Measurements from ENCODE around the gene HDAC4.

HDAC4 gene

DNA sequence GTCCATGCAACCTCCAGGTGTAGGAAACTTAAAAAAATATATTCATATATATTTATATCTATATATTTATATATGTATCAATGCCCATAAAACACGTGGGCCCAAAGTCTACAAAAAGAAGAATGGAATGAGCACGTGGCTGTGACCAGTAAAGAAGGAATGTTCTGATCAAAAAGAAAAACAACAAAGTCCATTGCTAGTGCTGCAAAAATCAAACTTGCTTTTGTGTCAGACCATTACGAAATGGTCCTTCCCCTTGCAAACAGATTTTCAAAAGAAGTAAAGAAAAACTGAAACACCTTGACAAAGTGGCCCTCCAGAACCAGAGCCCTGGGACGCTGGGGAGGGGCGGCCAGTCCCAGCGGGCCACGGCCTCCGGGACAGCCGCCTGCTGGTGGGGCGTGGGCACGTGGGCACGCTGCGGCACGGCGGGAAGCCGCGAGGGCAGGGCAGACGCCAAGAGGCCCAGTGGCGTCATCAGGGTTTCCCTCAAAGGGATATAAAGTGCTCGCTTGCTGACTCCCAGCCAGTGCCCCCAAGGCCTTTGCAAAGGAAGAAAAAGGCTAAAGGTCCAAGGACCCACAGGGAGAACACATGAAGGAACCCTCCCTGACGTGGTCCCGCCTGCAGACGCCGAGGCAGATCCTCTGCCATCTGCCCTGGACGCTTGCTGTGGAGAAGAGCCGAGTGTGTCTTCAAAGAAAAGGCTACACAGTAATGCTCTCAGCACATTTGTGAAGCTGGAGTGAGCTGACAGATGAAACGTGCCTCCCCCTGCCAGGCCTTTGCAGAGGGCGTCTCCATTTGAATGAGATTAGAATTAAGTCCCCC is 351.2 kb downstream of the HDAC4 start:
- Histone ChIP-seq H3K9me3 (ENCODE audit: low read length) (no peaks in the 10 kb centered on the region), H3K4me3 (ENCODE audit: low read depth in 1 of 2, low read length in 2 of 2) (no peak overlapping the region), H3K36me3 (ENCODE audit: insufficient read depth, low read length) (peaks cover 44% of the 10 kb centered on the region)

DNA sequence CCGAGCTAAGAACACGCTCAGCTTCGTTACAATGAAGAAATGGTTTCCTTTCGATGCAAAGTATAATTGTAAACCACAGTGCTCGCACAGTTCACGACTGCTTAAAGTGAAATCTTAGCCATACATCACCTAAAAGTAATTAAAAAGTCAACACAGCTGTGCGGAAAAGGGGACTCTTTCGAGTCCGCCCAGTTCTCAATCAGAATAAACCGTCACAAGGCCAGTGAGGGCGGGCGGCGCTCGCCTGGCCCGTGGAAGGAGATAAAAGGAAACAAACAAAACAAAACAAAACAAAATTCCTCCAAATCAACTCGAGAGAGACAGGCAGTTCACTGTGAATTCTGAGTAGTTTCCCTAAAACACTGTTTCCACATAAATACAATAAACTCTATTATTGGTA is 352.1 kb downstream of the HDAC4 start:
- no peaks in the 10 kb centered on the region for H3K9me3 ChIP-seq (ENCODE audit: low read length)
- H3K4me1 ChIP-seq (ENCODE audit: insufficient read depth, low read length): no peaks in the 10 kb centered on the region
- H3K27me3 ChIP-seq (ENCODE audit: control insufficient read depth in 1 of 2, insufficient read depth in 2 of 2, low read length in 2 of 2): no peaks in the 10 kb centered on the region
- no peak overlapping the region for H3K27ac ChIP-seq (ENCODE audit: low read depth, low read length)
- no peak overlapping the region for H3K9ac ChIP-seq (ENCODE audit: low read length)
- no peak overlapping the region for H3K4me3 ChIP-seq (ENCODE audit: low read depth in 1 of 2, low read length in 2 of 2)
- peaks cover 36% of the 10 kb centered on the region for H3K36me3 ChIP-seq (ENCODE audit: insufficient read depth, low read length)

More for the DNA sequence above, 351.2 kb downstream of the HDAC4 start:
- H3K27me3 ChIP-seq (ENCODE audit: control insufficient read depth in 1 of 2, insufficient read depth in 2 of 2, low read length in 2 of 2): no peaks in the 10 kb centered on the region
- H3K9ac ChIP-seq (ENCODE audit: low read length): no peak overlapping the region
- no peaks in the 10 kb centered on the region for H3K4me1 ChIP-seq (ENCODE audit: insufficient read depth, low read length)
- no peak overlapping the region for H3K27ac ChIP-seq (ENCODE audit: low read depth, low read length)

DNA sequence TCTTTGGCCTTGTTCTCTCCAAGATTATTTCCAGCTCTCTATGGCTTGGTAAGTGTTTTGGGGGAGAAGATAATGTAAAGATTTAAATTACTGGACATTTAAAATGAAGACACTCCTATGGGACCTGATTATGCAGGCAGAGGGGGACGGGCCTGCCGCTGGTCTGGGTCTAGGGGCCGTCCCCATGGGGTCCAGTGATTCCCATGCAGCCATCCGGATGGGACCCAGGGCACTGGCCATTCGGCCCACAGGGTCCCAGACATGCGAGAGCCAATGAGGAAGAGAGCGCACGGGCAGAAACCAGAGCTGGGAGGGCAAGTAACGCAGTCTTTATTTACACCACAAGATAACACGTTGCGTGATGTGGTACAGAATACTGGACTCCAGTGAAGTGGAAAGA is 353.0 kb downstream of the HDAC4 start:
- no peak overlapping the region for H3K4me3 ChIP-seq (ENCODE audit: low read depth in 1 of 2, low read length in 2 of 2)
- H3K36me3 ChIP-seq (ENCODE audit: insufficient read depth, low read length): peaks cover 28% of the 10 kb centered on the region
- no peaks in the 10 kb centered on the region for H3K4me1 ChIP-seq (ENCODE audit: insufficient read depth, low read length)
- no peak overlapping the region for H3K27ac ChIP-seq (ENCODE audit: low read depth, low read length)
- H3K9me3 ChIP-seq (ENCODE audit: low read length): no peaks in the 10 kb centered on the region
- no peak overlapping the region for H3K9ac ChIP-seq (ENCODE audit: low read length)
- no peaks in the 10 kb centered on the region for H3K27me3 ChIP-seq (ENCODE audit: control insufficient read depth in 1 of 2, insufficient read depth in 2 of 2, low read length in 2 of 2)

DNA sequence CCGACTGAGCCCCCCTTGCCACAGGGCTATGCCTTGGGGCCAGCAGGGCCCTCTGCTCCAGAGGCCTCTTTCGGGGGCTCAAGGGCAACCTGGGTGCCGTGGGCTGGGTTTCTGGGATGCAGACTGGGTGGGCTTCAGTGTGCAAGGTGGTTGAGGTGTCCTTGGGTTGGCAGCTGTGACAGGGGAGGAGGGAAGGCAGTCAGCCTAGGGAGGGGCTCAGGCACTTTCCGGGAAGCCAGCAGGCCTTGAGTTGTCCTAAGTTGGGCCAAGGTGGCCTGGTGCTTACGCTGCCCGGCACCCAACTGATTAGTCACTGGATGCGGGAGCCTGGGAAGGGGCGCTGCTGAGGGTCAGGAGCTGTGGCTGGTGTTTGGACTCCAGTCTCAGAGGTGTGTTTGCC is 353.4 kb downstream of the HDAC4 start:
- Histone ChIP-seq H3K27ac (ENCODE audit: low read depth, low read length) (no peak overlapping the region), H3K27me3 (ENCODE audit: control insufficient read depth in 1 of 2, insufficient read depth in 2 of 2, low read length in 2 of 2) (no peaks in the 10 kb centered on the region), H3K4me3 (ENCODE audit: low read depth in 1 of 2, low read length in 2 of 2) (no peak overlapping the region), H3K36me3 (ENCODE audit: insufficient read depth, low read length) (peaks cover 23% of the 10 kb centered on the region), H3K4me1 (ENCODE audit: insufficient read depth, low read length) (no peaks in the 10 kb centered on the region), H3K9me3 (ENCODE audit: low read length) (no peaks in the 10 kb centered on the region), H3K9ac (ENCODE audit: low read length) (no peak overlapping the region)

DNA sequence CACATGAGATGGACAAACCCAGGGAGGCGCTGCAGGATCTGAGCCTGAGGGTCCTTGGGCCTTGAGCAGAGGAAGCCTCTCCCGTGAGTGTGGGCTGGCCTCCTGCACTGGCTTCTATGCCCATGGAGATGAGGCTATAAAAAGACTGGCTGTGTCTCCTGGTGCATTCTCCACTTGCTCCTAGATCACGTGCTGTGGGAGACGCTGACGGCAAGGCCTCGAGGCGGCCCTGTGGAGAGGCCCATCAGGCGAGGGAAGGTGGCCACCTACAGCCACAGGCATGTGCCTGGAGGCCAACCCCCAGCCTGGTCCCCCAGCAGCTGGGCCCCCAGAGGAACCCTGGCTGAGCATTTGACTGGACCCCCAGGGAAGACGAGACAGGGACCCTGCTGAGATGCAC is 354.0 kb downstream of the HDAC4 start:
- H3K4me1 ChIP-seq (ENCODE audit: insufficient read depth, low read length): no peaks in the 10 kb centered on the region
- no peak overlapping the region for H3K4me3 ChIP-seq (ENCODE audit: low read depth in 1 of 2, low read length in 2 of 2)

DNA sequence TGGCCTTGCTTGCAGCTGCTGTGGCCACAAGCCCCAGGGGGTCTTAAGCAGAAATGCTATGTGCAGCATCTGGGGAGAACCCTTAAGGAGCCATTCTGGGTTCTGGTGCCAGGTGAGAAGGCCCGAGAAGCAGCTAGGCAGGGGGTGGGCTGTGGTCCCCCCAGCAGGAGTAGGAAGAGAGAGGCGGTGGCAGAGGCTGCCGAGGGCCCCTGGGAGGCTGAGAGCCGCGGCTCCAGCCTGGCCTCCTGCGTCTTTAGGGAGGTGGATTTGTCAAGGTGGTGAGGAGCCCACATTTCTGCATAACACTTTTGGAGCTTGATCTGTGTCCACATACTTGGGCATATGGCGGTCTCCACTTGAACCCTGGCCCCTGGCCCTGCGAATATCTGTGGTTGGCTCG is 356.5 kb downstream of the HDAC4 start:
- H3K27me3 ChIP-seq (ENCODE audit: control insufficient read depth in 1 of 2, insufficient read depth in 2 of 2, low read length in 2 of 2): no peaks in the 10 kb centered on the region
- no peak overlapping the region for H3K27ac ChIP-seq (ENCODE audit: low read depth, low read length)
- no peak overlapping the region for H3K9ac ChIP-seq (ENCODE audit: low read length)
- no peaks in the 10 kb centered on the region for H3K9me3 ChIP-seq (ENCODE audit: low read length)
- no peaks in the 10 kb centered on the region for H3K4me1 ChIP-seq (ENCODE audit: insufficient read depth, low read length)
- H3K36me3 ChIP-seq (ENCODE audit: insufficient read depth, low read length): no peaks in the 10 kb centered on the region
- no peak overlapping the region for H3K4me3 ChIP-seq (ENCODE audit: low read depth in 1 of 2, low read length in 2 of 2)

More for the DNA sequence above, 354.0 kb downstream of the HDAC4 start:
- Histone ChIP-seq H3K9me3 (ENCODE audit: low read length) (no peaks in the 10 kb centered on the region), H3K9ac (ENCODE audit: low read length) (no peak overlapping the region), H3K27me3 (ENCODE audit: control insufficient read depth in 1 of 2, insufficient read depth in 2 of 2, low read length in 2 of 2) (no peaks in the 10 kb centered on the region), H3K27ac (ENCODE audit: low read depth, low read length) (no peak overlapping the region), H3K36me3 (ENCODE audit: insufficient read depth, low read length) (peaks cover 18% of the 10 kb centered on the region)

DNA sequence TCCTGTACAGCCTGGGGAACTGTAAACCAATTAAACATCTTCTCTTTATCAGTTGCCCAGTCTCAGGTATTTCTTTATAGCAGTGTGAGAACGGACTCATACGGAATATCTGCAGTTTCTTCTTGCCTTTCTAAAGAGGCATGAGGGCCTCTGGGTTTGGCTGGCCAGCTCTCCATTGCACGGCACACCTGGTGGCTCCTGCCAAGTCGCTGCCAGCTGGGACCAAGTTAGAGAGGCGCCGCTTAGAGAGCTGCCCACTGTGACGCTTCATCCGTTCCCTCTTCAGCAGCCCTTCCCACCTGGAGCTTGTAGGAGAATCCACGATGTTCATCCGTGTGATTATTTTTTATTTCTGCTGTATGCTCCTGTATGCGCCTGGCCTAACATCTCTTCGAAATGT is 357.5 kb downstream of the HDAC4 start:
- Histone ChIP-seq H3K4me3 (ENCODE audit: low read depth in 1 of 2, low read length in 2 of 2) (no peak overlapping the region), H3K4me1 (ENCODE audit: insufficient read depth, low read length) (no peaks in the 10 kb centered on the region), H3K27me3 (ENCODE audit: control insufficient read depth in 1 of 2, insufficient read depth in 2 of 2, low read length in 2 of 2) (no peaks in the 10 kb centered on the region), H3K27ac (ENCODE audit: low read depth, low read length) (no peak overlapping the region), H3K9me3 (ENCODE audit: low read length) (no peaks in the 10 kb centered on the region), H3K9ac (ENCODE audit: low read length) (no peak overlapping the region), H3K36me3 (ENCODE audit: insufficient read depth, low read length) (no peaks in the 10 kb centered on the region)

DNA sequence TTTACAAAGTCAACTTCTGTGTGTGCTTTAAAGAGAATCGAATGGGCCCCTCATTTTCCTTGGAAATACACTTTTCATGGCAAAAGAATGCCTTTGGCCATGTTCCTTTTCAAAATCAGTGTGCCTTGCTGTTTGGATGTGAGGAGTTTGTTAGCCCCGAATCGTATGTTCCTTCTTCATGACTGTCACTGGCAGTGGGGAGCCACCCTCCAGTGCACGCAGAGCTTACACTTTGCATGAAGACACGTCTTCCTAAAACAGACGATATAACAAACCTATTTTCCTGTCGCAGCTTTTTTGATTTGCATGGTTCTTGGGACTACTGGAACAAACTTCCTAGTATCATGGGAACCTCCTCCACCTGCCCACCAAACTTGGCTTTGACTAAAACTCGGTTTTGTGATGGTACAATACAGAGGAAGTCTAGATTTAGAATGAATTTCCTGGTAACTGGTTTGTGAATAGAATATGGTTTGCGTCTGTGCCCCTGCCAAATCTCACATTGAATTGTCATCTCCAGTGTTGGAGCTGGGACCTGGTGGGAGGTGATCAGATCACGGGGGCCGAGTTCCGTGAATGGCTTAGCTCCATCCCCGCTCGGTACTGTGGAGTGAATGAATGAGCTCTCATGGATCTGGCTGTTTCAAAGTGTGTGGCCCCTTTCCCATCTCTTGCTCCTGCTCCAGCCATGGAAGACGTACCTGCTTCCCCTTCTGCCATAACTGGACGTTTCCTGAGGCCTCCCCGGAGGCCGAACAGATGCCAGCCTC is 358.1 kb downstream of the HDAC4 start:
- H3K27ac ChIP-seq (ENCODE audit: low read depth, low read length): no peak overlapping the region
- no peak overlapping the region for H3K9ac ChIP-seq (ENCODE audit: low read length)

DNA sequence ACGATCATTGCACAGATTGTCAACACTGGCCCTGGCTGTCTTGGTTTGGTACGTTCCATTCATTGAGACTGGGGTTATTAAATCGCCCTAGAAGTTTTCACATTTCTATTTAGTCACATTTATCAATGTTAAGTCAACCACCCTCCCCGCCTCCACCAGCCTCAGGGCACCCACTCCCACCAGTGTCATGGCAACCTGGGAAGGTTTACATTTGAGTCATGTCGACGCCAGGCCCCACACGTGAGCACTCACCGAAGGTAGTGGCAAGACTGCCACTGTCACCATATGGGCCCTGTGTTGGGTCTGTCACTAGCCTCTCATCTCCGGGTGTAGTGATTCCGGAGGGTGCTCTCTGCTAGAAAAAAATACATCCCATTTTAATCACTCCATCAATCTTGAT is 358.8 kb downstream of the HDAC4 start:
- no peaks in the 10 kb centered on the region for H3K4me1 ChIP-seq (ENCODE audit: insufficient read depth, low read length)
- H3K27ac ChIP-seq (ENCODE audit: low read depth, low read length): no peak overlapping the region

More for the DNA sequence above, 358.1 kb downstream of the HDAC4 start:
- H3K36me3 ChIP-seq (ENCODE audit: insufficient read depth, low read length): no peaks in the 10 kb centered on the region
- no peaks in the 10 kb centered on the region for H3K4me1 ChIP-seq (ENCODE audit: insufficient read depth, low read length)
- no peaks in the 10 kb centered on the region for H3K9me3 ChIP-seq (ENCODE audit: low read length)
- H3K4me3 ChIP-seq (ENCODE audit: low read depth in 1 of 2, low read length in 2 of 2): no peak overlapping the region
- no peaks in the 10 kb centered on the region for H3K27me3 ChIP-seq (ENCODE audit: control insufficient read depth in 1 of 2, insufficient read depth in 2 of 2, low read length in 2 of 2)

DNA sequence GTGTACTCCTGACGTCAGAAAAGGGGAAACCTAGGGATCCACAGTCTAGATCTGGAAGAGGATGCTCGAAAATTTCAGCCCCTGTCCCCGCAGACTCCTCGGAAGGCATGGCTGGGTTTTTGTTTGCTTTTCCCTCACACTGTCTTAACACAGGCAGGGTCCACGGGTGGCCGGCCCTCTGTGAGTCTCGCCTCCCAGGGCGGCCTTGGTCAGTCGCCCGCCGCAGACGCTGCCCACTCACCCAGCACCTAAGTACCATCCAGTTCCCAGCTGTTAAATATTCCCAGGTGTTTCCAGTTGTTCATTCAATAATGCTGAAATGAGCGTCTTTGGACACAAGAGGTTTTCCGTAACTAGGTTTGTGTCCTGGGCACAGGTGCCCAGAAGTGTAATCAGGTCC is 359.8 kb downstream of the HDAC4 start:
- Histone ChIP-seq H3K9me3 (ENCODE audit: low read length) (no peaks in the 10 kb centered on the region), H3K4me1 (ENCODE audit: insufficient read depth, low read length) (no peaks in the 10 kb centered on the region), H3K9ac (ENCODE audit: low read length) (no peak overlapping the region), H3K4me3 (ENCODE audit: low read depth in 1 of 2, low read length in 2 of 2) (no peak overlapping the region), H3K36me3 (ENCODE audit: insufficient read depth, low read length) (no peaks in the 10 kb centered on the region), H3K27me3 (ENCODE audit: control insufficient read depth in 1 of 2, insufficient read depth in 2 of 2, low read length in 2 of 2) (no peaks in the 10 kb centered on the region), H3K27ac (ENCODE audit: low read depth, low read length) (no peak overlapping the region)

More for the DNA sequence above, 358.8 kb downstream of the HDAC4 start:
- no peak overlapping the region for H3K9ac ChIP-seq (ENCODE audit: low read length)
- no peaks in the 10 kb centered on the region for H3K36me3 ChIP-seq (ENCODE audit: insufficient read depth, low read length)
- H3K27me3 ChIP-seq (ENCODE audit: control insufficient read depth in 1 of 2, insufficient read depth in 2 of 2, low read length in 2 of 2): no peaks in the 10 kb centered on the region
- H3K9me3 ChIP-seq (ENCODE audit: low read length): no peaks in the 10 kb centered on the region
- H3K4me3 ChIP-seq (ENCODE audit: low read depth in 1 of 2, low read length in 2 of 2): no peak overlapping the region

DNA sequence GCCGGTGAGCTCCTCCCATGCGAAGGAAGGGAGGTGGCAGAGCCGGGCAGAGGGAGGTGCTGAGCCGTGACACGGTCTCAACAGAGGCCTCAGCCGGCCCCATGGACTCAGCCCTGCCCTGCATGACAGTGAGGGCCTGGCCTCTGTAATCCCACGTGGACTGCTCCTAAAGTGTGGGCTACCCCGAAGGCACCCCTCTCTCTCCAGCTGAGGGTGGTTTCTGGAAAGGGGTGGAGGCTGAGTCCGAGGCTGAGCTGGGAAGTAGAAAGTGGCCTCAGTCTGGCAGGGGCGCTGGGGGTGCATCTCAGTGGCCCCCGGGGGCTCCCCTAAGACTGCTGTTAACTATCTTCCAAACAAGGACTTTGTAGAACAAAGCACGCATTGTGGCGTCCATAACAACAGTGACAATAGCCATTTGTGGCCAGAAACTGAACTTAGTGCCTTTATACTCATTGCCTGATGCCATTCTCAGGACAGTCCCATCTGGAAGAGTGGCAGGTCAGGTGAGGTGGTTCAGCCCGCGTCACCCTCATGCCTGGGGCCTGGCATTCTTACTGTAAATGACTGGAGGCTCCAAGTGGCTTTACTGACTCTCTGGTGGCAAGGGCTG is 360.6 kb downstream of the HDAC4 start:
- Histone ChIP-seq H3K27me3 (ENCODE audit: control insufficient read depth in 1 of 2, insufficient read depth in 2 of 2, low read length in 2 of 2) (no peaks in the 10 kb centered on the region), H3K27ac (ENCODE audit: low read depth, low read length) (no peak overlapping the region), H3K4me3 (ENCODE audit: low read depth in 1 of 2, low read length in 2 of 2) (no peak overlapping the region), H3K9me3 (ENCODE audit: low read length) (no peaks in the 10 kb centered on the region), H3K36me3 (ENCODE audit: insufficient read depth, low read length) (no peaks in the 10 kb centered on the region), H3K9ac (ENCODE audit: low read length) (no peak overlapping the region), H3K4me1 (ENCODE audit: insufficient read depth, low read length) (no peaks in the 10 kb centered on the region)
